DLD1 (cell line): ENCODE measurements around the gene ACAN.

Experiments used
- in situ Hi-C: cut with HindIII; loops from 2 replicates; pipeline ENCODE4 v1.10.0; 2017; ENCODE audit warnings: low sequenced_read_pairs

Gene ACAN

DNA sequence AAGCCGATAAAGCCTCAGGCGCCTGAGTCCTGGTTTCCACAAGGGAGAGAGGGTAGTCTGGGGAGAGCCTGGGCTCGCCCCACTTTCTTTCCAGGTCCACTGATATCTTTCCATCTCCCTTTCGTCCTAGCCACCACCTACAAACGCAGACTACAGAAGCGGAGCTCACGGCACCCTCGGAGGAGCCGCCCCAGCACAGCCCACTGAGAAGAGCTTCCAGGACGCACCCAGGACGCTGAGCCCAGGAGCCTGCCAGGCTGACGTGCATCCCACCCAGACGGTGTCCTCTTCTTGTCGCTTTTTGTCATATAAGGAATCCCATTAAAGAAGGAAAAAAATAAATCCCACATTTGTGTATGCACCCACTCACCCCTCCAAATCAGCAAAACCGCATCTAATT, 71.0 kb downstream of the ACAN start:
- in situ Hi-C loops = loop anchor here (10.0 kb wide), 1 partner anchor 219 kb away; no protein-coding TSS in a partner anchor

DNA sequence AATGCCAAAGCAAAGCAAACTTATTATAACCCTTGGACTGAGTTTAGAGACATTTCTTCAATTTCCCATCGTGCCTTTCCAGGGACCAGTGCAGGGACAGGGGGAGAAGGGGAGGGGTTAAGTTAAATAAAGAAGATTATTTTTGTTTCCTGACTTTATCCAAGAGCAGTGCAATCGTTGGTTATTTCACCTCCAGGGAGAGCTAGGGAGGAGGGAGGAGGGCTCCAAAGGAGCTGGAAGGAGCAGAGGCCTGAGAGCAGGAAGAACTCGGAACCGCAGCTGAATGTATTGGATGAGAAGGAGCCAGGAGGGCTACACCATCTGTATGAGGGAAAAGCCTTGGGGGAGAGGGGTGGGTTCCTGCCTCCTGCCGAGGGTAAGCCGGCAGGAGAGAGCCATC, 71.4 kb downstream of the ACAN start:
- in situ Hi-C loops = loop anchor here (10.0 kb wide), 1 partner anchor 220 kb away; no protein-coding TSS in a partner anchor

DNA sequence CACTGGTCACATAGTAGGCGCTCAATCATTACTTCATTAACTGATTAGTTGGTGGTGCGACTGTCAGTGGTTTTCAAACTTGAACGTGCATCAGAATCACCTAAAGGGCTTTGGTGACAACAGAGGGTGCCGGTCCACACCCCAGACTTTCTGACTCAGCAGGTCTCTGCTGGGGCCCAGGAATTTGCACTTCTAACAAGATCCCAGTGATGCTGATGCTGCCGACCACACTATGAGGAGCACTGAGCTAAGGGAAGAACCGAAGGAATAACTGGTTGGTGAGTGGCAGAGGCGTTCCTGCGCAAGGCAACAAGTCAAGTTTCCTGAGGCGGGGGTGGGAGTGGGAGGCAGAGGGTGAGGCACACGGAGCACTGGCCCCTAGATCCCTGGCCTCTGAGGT, 73.3 kb downstream of the ACAN start:
- in situ Hi-C loops = loop anchor here (10.0 kb wide), 1 partner anchor 222 kb away; no protein-coding TSS in a partner anchor

DNA sequence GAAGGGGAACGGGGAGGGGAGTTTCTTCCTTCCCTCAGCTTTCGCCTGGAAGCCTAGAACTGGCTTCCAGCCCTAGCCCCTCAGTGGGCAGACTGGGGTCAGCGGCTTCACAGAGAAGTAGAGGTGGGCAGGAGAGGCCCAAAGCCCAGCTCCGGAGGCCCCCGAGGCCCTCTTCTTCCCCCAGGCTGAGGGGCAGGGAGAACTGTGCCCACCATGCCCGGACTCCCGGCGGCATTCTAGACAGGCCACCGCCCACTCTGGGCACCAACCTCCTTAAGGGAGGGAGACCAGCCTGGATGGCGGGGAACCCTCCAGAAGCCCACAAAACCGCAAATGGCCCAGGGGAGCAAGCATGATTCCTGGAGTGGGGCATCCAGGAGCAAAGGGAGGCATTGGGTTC, 74.2 kb downstream of the ACAN start:
- in situ Hi-C loops = loop anchor here (10.0 kb wide), 1 partner anchor 223 kb away; no protein-coding TSS in a partner anchor

DNA sequence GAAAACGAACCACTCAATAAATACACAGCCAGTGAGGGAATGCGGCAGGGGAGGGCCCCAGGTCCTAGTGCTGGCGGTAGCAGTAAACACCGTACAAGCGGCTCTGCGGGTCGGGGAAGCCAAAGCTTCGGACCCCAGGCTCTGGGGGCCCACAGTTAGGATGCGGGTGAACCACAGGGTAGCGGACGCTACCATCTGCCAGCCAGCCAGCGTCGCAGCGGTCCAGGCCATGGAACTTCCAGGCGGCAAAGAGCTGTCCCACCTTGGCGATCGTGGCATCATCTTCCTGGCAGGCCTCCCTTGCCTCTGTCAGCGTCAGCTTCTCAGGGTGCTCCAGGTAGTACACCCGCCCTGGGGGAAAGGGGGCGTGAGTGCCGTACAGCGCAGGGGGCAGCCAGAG, 74.7 kb downstream of the ACAN start:
- in situ Hi-C loops = loop anchor here (10.0 kb wide), 1 partner anchor 223 kb away; no protein-coding TSS in a partner anchor

DNA sequence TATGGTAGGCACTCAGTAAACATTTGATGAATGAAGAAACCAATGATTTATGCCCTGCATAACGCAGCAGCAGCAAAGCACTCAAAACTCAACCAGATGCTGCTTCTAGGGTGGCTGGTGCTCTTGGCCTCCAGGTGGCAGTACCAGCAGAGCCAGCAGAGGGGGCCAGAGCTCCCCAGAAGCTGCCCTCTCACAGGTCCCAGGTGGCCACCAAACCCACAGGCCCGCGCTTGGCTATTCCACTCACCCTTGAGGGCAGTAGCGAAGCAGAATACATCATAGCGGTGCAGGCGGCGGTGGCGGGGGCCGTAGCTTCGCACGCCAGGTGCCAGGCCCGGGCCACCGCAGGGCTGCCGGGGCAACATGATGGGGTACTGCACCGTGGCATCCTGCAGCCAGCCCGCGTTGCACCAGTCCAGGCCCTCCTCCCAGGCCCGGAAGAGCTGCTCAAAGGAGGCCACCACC, 75.5 kb downstream of the ACAN start:
- in situ Hi-C loops = loop anchor here (10.0 kb wide), 1 partner anchor 224 kb away; no protein-coding TSS in a partner anchor

DNA sequence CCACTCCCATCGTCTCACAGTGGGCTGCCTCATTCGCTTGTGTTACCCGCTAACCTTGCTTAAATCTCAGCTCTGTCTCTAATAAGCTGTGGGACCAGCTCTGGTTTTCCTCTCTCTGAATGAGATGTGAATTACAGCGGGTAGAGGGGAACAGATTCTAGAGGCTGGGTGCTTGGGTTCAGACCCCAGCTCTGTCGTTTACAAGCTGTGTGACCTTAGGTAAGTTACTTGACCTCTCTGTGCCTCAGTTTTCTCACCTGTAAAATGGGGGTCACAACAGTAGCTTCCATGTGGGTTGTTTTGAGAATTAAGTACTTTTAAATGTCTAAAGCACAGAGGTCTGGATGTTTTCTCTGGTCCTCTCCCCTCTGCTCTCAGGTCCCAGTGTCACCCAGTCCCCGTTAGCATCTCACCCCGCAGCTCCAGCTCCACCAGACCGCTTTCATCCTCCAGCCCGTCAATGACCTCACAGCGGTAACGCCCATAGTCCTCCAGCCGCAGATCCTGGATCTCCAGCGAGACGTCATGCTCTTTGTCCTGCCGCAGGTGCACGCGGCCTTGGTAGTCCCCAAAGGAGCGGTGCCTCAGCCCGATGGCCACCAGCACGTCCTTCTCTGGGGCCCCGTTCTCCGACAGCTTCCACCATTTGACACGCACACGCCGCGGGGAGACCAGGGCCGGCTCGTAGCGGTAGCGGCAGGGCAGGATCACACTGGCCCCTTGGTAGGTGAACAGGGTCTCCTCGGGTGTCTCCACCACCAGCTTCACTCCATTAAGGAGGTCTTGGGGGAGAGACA, 77.9 kb downstream of the ACAN start:
- in situ Hi-C loops = no loop called here

DNA sequence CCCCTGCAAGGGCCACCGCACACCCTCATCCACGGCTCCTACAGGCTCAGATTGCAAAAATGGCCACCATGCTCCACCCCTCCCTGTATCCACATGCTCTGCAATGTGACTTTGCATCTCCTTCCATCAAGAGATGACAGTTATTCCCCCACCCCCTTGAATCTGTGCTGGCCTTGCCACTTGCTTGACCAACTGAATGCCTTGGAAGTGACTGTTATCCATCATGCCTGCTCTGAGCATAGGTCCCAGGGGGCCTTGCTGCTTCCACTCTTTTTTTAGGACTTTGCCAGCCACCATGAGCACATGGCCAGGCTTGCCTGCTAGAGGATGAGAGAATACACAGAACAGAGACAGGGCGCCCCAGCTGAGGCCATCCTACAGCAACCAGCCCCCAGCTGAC, 78.5 kb downstream of the ACAN start:
- in situ Hi-C loops = no loop called here

DNA sequence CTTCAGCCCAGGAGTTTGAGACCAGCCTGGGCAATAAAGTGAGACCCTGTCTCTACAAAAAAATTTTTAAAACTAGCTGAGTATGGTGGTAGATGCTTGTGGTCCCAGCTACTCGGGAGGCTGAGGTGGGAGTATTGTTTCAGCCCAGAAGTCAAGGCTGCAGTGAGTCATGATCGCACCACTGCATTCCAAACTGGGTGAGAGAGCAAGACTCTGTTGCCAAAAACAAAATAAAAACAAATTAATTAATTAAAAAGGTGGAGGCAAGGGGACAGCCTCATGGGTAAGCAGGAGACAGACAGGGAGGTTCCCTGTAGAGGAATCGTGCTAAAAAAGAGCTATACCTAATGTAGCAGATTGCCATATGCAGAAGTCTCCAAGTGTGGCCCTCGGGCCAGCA, 79.5 kb downstream of the ACAN start:
- in situ Hi-C loops = no loop called here

DNA sequence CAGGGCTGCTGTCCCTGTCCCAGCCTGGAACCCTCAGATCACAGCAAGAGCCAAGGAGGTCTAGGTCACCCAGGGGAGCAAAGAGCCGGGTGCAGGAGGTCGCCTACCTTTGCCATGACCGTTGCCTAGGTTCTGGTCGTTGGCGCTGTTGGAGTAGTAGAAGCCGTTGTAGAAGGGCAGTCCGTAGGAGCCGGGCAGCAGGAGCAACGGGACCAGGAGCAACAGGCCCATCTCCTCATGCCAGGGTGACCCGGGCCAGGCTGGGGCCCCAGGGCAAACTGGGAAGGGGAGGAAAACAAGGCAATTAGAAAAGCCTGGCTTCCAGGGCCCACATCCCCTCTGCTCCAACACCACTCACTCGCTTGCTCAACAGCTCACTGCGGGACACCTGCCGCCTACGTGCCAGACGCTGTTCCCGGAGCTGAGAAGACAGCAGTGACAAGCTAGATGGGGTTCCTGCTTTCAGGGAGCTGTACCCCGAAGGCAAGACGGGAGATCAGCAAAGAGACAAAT, 83.9 kb downstream of the ACAN start:
- in situ Hi-C loops = no loop called here

DNA sequence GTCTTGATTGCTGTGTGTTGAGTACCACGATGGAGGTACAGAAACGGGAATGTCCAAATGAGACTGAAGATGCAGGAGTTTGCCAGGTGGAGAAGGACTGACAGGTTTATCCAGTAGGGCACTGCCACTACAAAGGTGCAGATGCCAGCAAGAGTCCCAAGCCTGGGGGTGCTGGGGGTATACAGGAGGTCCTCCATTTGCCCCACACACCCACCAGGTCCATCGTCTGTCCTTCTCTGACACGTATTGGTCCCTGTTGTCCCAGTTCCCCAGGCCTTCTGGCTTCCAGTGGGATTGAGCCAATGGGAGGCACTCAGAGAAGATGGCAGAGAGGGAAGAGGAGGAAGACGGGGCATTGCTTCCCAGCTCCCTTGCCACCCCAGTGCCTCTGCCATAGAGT, 85.5 kb downstream of the ACAN start:
- in situ Hi-C loops = no loop called here

DNA sequence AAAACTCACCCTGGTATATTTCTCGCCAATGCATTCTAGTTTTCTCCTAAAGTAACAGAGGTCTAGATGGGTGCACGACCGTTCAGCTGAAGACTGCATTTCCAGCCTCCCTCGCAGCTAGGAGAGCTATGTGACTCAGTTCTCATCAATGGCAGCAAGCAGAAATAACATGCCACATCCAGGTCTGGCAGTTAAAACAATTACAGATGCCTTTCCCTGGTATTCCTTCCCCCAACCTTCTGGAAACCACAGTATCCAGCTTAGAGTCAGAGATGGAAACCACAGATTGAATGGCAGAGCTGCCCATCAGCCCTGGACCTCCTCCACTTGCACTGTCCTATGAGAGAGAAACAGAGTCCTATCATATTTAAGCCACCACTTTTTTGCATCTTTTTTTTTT, 87.3 kb downstream of the ACAN start:
- in situ Hi-C loops = no loop called here

DNA sequence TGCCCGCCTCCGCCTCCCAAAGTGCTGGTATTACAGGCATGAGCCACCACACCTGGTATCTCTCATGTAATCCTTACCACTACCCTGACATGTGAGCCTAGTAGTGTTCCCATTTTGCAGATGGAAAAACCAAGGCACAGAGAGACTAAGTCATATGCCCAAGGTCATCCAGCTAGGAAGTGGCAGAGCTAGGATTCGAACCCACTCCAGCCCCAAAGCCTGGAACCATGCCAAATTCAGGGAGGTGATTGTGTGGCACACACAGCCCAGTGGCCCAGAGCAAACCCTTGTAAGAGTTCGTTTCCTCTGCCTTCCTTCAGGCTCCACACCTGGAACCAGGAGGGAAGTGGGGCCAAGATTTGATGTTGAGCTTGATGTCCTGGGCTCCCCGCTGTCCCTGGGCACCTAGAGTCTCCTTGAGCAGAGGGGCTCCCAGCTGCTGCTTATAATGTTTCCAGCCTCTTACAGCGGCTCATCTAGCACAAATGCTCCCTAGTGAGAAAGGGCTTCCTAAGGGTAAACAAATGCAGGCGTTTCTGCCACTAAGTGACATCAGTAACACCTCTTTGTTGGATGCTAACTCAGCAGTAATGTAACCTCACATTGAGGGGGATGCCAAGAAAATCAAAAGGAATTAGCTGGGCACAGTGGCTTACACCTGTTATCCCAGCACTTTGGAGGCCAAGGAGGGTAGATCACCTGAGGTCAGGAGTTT, 88.5 kb downstream of the ACAN start:
- in situ Hi-C loops = no loop called here

DNA sequence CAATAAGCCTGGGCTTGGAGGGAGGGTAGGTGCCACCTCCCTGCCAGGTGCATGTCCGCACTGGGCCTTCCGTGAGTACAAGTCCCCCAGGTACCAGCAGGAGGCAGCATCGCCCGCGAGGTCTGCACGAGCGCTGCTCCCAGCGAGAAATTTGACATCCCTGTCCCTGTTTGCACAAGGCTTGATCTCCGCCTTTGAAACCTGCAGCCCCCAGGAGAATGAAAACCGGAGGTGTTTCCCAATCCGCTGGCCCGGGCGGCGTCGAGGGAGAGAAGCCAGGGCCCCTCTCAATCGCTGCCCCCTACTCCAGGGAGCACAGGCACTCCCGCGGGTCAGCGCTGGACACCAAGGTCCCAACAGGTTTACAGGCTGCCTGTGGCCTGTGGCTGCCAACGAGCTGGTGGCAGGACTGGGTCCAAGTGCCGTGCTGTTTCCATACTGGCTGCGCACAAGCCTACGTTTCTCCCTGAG, 91.1 kb downstream of the ACAN start:
- in situ Hi-C loops = no loop called here

DNA sequence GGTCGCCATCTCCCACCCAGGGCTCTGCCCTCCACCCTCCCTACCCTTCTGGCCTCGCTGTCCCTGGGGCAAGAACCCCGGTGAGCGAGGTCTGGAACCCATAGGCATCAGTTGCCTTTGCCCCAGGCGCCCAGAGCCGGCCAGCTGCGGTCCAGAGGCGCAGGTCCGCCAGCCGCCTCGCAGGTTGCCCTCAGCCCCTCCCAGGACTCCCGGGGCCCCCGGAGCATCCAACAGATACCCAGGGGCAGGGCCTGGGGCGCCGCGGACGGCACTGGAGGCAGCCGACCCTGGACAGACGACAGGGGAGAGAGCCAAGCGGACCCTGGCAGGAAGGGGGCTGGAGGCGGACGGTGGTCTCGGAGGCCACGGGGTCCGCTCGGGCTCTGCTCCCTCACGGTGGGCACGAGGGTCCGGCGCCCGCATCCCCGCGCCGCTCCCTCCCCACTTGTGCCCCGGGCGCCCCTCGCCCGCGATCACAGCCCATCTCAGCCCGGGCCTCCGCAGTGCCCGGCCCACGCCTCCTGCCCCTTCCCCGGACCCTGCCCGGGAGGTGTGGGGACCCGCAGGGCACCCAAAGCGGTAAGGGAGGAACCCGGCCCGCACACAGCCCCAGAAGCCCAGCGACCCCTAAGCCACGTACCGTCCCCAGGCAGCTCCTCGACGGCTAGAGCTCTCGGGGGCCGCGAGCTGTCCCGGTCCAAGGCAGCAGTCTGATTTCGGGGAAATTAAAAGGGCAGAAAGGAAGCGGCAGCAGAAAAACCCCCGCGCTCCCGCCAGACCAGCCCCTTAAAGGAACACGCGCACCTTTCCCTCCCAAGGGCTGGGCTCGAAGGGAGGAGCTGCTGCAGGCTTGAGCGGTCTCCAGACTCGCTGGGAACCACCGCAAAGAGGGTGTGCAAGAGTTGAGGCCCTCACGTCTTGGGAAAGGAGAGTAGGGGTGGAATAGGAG, 91.9 kb downstream of the ACAN start, which contains the start of gene HAPLN3:
TSS of gene HAPLN3 (minus strand) at position 726 of the 949 bp plus-strand sequence. CDS start 8,246 bp downstream, outside the sequence.
- in situ Hi-C loops = no loop called here

DNA sequence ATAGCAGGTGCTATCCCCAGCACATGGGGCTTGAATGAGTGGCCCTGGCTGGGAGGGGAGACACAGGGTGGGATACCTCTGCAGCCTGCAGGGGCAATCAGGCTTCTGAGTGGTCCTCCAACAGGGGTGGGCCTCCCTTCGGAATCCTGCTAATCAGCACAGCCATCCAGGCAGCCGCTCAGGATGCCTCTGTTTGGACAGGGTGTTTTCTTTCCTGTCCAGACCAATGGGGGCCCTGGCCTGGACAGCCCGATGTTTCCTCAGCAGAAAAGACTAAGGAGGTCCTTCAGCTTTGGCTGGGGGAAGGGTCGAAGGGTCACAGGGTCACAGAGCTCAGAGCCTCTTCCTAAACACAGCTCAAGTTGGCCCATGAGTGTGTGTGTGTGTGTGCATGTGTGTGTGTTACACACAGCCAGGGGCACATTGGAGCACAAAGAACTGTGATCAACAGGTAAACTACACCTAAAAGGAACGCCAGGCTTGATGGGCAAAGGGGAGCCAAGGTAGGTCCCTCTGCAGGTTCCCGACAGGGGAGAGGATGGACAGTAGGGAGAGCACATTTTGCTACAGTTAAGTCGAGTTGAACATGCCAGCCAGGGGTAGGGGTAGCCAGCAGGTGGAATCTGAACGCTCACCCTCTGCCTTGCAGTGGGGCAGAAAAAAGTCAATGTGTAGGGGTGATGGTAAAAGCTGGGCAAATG, 93.2 kb downstream of the ACAN start:
- in situ Hi-C loops = no loop called here

DNA sequence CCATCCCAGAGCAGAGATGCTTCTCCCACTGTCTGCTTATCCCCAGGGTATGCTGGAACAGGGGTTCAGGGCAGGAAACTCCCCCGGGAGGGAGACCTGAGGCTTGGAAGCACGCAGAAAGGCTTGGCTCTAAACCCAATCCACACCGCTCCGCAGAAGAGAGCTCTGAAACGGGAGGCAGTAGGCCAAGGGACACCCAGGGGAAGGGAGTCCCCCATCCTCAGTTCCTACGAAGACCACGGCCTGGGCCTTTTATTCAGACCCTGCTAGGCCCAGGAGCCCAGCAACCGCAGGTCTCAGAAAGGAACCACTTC, 93.9 kb downstream of the ACAN start:
- in situ Hi-C loops = no loop called here

DNA sequence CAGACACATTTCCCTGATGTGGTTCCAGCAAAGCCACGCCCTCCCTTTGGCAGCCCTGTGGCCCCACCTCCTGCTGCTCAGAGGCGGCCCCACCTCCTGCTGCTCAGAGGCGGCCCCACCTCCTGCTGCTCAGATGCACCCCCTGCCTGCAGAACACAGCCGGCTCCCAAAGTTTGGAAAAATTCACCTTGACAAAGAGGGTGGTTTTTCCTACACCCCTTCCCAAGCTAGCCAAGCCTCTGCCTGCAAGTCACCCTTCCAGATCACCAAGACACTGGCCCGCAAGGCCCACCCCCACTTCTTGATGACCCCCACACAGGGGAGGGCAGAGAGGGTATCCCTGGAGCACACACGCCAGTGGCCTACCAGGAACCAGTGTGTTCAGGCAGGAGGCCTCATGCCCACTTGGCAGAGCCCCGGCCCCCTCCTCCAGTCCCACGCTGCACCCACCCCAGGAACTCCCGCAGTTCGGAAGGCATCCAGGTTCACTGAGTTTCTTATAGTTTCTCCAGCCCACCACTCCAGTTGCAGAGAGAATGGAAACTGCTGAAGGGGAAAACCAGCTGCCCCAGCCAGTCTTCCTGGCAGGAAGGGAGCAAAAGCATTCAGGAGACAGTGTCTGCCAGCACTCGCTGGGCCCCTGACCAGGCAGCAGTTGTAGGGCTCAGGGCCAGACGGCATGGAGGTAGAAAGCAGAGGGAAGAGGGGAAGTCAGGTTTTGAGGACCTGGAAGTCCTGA, 94.4 kb downstream of the ACAN start:
- in situ Hi-C loops = no loop called here

DNA sequence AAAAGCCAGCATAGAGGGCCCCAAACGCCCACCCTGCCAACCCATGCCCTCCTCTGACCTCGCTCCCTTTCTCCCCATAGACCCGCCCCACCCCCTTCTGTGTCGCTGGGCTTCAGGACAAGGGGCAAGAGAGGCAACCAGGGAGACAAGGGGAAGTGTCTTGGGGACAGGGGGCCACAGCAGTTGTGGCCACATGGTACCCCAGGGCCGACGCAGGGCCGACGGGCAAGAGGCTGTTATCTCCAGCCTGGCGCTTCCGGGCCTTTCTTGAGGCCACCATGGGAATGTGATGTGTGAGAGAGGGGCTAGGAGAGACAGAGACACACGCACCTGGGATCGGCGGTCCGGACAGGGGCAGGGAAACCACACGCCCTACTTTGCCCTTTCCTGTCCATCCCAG, 95.5 kb downstream of the ACAN start:
- in situ Hi-C loops = no loop called here
